ENCODE measurements around the gene WNT11. TPM values are rescaled to one million over a fixed set of nuclear protein-coding genes. Genes with fewer than 3 reads are reported as not detected.

The WNT11 gene
- total RNA-seq, 1 donor from 2014 or later, result 4.1 TPM

DNA sequence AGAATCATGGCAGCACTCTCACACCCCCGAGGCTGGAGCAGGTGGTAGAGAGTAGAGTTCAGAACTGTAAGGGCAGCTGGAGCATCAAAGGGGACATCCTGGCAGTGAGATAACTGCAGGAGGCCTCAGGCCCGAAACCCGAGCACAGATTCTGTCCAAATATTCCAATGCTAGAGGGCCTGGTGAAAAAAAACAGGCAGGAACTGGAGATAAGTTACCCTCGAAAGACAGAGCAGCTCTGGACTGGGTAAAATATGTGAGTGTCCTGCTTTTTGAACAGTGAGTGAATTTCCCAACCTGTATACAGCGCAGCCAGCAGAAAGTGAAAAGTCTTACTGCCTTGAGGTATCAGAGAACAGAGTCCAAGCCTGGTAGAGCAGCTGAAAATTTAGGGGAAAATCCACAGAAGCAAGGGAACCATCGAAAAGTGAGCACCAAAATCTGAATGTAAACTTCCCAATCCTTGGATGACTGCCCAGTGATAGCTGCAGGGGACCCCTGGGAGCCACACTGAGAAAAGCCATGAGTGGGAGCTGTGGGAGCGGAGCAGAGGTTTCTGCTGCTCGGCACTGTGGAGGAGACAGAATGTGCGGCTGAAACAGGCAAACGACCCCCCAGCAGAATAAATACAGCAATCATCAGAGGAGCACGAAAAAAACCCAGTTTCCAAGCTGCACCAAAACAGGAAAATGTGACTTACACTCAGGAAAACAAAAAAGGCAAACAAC lies 50.6 kb downstream of the WNT11 start:
- Mint-ChIP-seq H3K27me3 (ENCODE audit: unreplicated experiment) (no peaks in the 10 kb centered on the region), H3K36me3 (ENCODE audit: unreplicated experiment) (no peaks in the 10 kb centered on the region), H3K4me3 (ENCODE audit: unreplicated experiment) (no peak overlapping the region), H3K27ac (ENCODE audit: unreplicated experiment) (no peak overlapping the region), H3K9me3 (ENCODE audit: unreplicated experiment) (no peaks in the 10 kb centered on the region), H3K4me1 (ENCODE audit: unreplicated experiment) (peaks cover 31% of the 10 kb centered on the region)
- TF ChIP-seq, protein P1, sequence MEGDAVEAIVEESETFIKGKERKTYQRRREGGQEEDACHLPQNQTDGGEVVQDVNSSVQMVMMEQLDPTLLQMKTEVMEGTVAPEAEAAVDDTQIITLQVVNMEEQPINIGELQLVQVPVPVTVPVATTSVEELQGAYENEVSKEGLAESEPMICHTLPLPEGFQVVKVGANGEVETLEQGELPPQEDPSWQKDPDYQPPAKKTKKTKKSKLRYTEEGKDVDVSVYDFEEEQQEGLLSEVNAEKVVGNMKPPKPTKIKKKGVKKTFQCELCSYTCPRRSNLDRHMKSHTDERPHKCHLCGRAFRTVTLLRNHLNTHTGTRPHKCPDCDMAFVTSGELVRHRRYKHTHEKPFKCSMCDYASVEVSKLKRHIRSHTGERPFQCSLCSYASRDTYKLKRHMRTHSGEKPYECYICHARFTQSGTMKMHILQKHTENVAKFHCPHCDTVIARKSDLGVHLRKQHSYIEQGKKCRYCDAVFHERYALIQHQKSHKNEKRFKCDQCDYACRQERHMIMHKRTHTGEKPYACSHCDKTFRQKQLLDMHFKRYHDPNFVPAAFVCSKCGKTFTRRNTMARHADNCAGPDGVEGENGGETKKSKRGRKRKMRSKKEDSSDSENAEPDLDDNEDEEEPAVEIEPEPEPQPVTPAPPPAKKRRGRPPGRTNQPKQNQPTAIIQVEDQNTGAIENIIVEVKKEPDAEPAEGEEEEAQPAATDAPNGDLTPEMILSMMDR (IDR thresholded peaks at IDR 0.05), result no peak
- no peak for DNase-seq (ENCODE audit: extremely low spot score, unreplicated experiment)

DNA sequence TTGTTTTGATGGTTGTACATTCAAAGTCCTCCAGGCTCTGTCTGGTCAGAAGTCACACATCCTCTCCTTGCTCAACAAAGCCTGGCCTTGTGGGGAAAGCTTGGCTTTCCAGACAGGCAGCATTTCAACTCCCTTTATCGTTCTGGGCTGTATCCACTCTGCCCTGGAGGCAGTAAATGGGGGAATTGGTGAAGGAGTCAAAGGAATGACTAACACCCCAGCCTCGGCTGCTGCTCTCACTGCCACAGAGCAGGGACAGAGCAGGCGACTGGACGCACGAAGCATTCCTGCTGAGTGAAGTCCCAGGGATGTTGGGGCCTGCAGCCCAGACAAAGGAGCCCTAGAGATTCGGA lies 52.8 kb downstream of the WNT11 start:
- Mint-ChIP-seq H3K27ac (ENCODE audit: unreplicated experiment) (no peak overlapping the region), H3K36me3 (ENCODE audit: unreplicated experiment) (no peaks in the 10 kb centered on the region), H3K4me3 (ENCODE audit: unreplicated experiment) (no peak overlapping the region), H3K4me1 (ENCODE audit: unreplicated experiment) (peaks cover 34% of the 10 kb centered on the region), H3K27me3 (ENCODE audit: unreplicated experiment) (no peaks in the 10 kb centered on the region), H3K9me3 (ENCODE audit: unreplicated experiment) (no peaks in the 10 kb centered on the region)
- TF ChIP-seq, protein P1 (IDR thresholded peaks at IDR 0.05), result no peak
- no peak for DNase-seq (ENCODE audit: extremely low spot score, unreplicated experiment)

DNA sequence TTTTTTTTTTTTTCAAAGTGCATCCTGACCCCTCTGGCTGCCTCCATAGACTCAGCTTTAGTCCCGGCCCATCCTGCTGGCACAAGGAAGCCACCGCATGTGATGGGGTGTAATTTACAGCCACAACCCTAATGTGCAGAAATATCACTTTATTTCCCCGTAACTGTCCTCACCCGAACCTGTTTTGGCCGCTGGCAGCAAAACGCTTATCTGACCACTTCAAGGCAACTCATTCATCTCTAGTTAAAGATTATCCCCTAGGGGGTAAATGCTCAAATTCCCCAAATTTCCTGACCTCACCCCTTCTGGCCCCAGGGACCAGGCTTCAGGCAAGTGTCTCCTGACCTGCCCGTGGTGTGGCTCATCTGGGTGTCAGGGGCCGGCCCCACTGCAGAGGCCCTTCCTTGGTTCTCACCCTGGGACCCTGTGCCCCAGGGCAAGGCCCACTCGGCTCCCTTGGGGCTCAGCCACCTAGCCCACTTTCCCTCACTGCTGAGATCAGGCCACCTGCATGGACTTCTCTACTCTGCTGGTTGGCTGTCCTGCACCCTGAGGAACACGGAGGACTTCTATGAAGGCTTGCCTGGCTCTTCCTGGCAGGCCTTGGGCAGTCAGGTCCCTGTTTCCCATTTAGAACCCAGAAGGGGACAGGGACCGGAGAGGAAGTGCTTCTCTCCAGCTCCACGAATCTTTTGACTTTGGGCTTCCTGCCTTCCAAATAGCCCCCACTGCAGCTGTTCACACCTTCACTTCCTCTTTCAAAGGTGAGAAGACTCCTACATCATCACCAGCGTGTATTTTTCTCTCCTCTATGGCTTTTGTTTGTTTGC lies 53.3 kb downstream of the WNT11 start:
- H3K4me3 Mint-ChIP-seq (ENCODE audit: unreplicated experiment), result no peak overlapping the region
- no peak overlapping the region for H3K27ac Mint-ChIP-seq (ENCODE audit: unreplicated experiment)
- DNase-seq (ENCODE audit: extremely low spot score, unreplicated experiment), result no peak
- H3K36me3 Mint-ChIP-seq (ENCODE audit: unreplicated experiment), result no peaks in the 10 kb centered on the region
- TF ChIP-seq, protein P1 (IDR thresholded peaks at IDR 0.05), result no peak
- H3K9me3 Mint-ChIP-seq (ENCODE audit: unreplicated experiment), result no peaks in the 10 kb centered on the region
- H3K4me1 Mint-ChIP-seq (ENCODE audit: unreplicated experiment), result peaks cover 34% of the 10 kb centered on the region
- H3K27me3 Mint-ChIP-seq (ENCODE audit: unreplicated experiment), result no peaks in the 10 kb centered on the region

DNA sequence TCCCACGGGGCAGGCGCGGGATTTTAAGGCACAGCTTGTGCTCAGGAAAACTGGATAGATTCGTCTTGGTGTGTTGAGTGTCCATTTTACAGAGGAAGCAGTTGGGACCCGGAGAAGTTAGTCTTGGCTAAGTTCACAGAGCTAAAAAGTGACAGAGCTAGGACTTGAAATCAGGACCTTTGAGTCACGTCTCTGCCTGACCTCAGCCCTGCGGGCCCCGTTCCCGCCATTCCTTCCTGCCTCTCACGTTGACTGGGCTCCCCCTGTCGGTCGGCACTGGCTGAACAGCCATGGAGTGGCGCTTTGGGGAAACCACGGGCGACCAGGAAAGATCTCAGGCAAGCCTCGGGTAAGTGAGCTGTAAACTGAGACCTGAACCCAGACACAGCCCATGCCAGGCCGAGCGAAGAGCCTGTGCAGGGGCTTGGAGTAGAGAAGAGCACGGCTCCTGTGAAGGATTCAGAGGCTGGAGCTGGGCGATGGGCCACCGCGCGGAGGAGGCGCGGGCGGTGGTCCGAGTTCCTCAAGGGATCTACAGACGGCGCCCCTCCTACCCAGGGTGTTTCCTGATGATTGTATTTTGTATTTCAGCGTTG lies 54.1 kb downstream of the WNT11 start:
- TF ChIP-seq, protein P1 (IDR thresholded peaks at IDR 0.05), result peak; percentile 93
- Mint-ChIP-seq H3K27ac (ENCODE audit: unreplicated experiment) (peak overlapping the region; percentile 6), H3K9me3 (ENCODE audit: unreplicated experiment) (no peaks in the 10 kb centered on the region), H3K4me3 (ENCODE audit: unreplicated experiment) (peak overlapping the region; percentile 30), H3K36me3 (ENCODE audit: unreplicated experiment) (no peaks in the 10 kb centered on the region), H3K27me3 (ENCODE audit: unreplicated experiment) (no peaks in the 10 kb centered on the region), H3K4me1 (ENCODE audit: unreplicated experiment) (peaks cover 34% of the 10 kb centered on the region)
- DNase-seq (ENCODE audit: extremely low spot score, unreplicated experiment), result peak; percentile 91
